Mammary epithelial cell (primary cell): ENCODE data around the gene ST3GAL6.

ENCODE experiments used
- EZH2 ChIP-seq: IDR thresholded peaks from 2 replicates; pipeline ENCODE4 v1.6.1; 2012; ENCODE audit warnings: low read length, inconsistent platforms, borderline replicate concordance
- TF ChIP-seq, protein P1 (sequence below), 2 donors: IDR thresholded peaks in 1 of 2; conservative IDR thresholded peaks in 1 of 2; 2 replicates each; pipeline ENCODE4 v1.5.1; 2011 to 2012; ENCODE audit warnings: inconsistent platforms in 2 of 2, low read length in 2 of 2, mild to moderate bottlenecking in 2 of 2, control low read depth in 1 of 2, low read depth in 1 of 2; ENCODE audit not compliant: insufficient read depth in 1 of 2; ENCODE audit errors: extremely low read depth in 1 of 2

DNA sequence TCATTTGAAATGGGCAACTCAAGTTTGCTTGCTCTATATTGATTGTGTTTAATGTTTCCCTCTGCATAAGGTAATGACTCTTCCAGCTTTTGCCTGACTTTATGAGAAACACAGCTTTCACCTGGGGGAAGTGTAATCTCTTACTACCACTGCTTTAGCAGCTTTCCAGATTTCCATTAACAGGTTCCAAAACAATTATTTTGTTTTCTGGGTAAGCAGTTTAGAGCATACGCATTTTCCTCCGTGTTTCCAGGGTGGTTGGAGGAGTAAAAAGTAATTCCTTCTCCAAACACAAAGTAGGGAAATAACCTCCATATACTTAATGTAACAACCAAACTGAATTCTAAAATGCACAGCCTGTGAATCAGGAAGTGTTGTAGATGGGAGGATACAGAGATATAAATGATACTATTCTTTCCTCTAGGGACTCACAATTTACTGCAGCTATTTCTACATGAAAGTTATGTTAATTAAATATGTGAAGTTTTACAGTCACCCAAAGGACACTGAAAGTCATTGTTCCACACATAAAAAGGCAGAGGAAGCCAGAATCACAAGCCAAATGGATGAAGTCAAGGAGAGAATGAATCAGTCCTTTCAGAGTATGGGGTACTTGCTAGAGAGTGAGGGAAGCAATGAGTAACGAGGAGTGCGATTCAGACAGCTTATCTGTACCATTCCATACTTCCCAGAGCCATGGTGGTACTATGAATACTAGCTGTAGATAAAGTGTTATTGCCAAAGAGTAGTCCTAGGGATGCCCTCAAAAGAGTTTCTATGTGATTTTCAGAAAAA is 16.6 kb downstream of the ST3GAL6 start:
- TF ChIP-seq, protein P1, sequence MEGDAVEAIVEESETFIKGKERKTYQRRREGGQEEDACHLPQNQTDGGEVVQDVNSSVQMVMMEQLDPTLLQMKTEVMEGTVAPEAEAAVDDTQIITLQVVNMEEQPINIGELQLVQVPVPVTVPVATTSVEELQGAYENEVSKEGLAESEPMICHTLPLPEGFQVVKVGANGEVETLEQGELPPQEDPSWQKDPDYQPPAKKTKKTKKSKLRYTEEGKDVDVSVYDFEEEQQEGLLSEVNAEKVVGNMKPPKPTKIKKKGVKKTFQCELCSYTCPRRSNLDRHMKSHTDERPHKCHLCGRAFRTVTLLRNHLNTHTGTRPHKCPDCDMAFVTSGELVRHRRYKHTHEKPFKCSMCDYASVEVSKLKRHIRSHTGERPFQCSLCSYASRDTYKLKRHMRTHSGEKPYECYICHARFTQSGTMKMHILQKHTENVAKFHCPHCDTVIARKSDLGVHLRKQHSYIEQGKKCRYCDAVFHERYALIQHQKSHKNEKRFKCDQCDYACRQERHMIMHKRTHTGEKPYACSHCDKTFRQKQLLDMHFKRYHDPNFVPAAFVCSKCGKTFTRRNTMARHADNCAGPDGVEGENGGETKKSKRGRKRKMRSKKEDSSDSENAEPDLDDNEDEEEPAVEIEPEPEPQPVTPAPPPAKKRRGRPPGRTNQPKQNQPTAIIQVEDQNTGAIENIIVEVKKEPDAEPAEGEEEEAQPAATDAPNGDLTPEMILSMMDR (conservative IDR thresholded peaks at IDR 0.05 in 1 of 2, IDR thresholded peaks at IDR 0.05 in 1 of 2; ENCODE audit: extremely low read depth in 1 of 2, insufficient read depth in 1 of 2, low read depth in 1 of 2, low read length in 2 of 2), result no peak
- TF ChIP-seq EZH2, result no peak
